GM18498 (cell line): Measurements from ENCODE around the gene PIK3CD.
A peak's percentile ranks its signal among the peaks of the same experiment; 100 is the strongest.
"Not testable (repeated sequence)": the region's sequence is repeated elsewhere in the genome, so short reads cannot be mapped to it uniquely, and the experiment has no call there.

Source experiments
- ATAC-seq: cut with Tn5 transposase; IDR thresholded peaks from one replicate; pipeline ENCODE4 v1.9.1; 2021; ENCODE audit warnings: mild to moderate bottlenecking, moderate library complexity; ENCODE audit not compliant: unreplicated experiment

Gene PIK3CD

GRCh38 chr1:9687874-9688582 lies 36.5 kb downstream of the PIK3CD start:
- no peak for ATAC-seq

- peak; percentile 6 for ATAC-seq
Observed at GRCh38 chr1:9688599-9688998, 37.1 kb downstream of the PIK3CD start.

- peak; percentile 67 for ATAC-seq
Observed at GRCh38 chr1:9689011-9689706, 37.6 kb downstream of the PIK3CD start.

GRCh38 chr1:9689971-9690381 lies 38.4 kb downstream of the PIK3CD start:
- no peak for ATAC-seq

GRCh38 chr1:9690440-9691107 lies 39.0 kb downstream of the PIK3CD start:
- ATAC-seq: no peak

GRCh38 chr1:9691108-9691445 lies 39.5 kb downstream of the PIK3CD start:
- no peak for ATAC-seq

GRCh38 chr1:9691691-9692090 lies 40.2 kb downstream of the PIK3CD start:
- no peak for ATAC-seq

GRCh38 chr1:9696793-9697192 lies 45.3 kb downstream of the PIK3CD start:
- ATAC-seq: no peak

GRCh38 chr1:9699361-9699760 lies 47.8 kb downstream of the PIK3CD start:
- ATAC-seq: no peak

- ATAC-seq: no peak
Observed at GRCh38 chr1:9700340-9700739, 48.8 kb downstream of the PIK3CD start.

GRCh38 chr1:9701665-9702064 lies 50.1 kb downstream of the PIK3CD start:
- no peak for ATAC-seq

- ATAC-seq: no peak
Observed at GRCh38 chr1:9703165-9703509, 51.6 kb downstream of the PIK3CD start.

GRCh38 chr1:9703681-9704080 lies 52.1 kb downstream of the PIK3CD start:
- no peak for ATAC-seq

GRCh38 chr1:9705337-9706093 lies 54.0 kb downstream of the PIK3CD start:
- no peak for ATAC-seq

- no peak for ATAC-seq
Observed at GRCh38 chr1:9706178-9706577, 54.6 kb downstream of the PIK3CD start.

GRCh38 chr1:9710037-9710436 lies 58.5 kb downstream of the PIK3CD start:
- no peak for ATAC-seq

- ATAC-seq: no peak
Observed at GRCh38 chr1:9711466-9712020, 60.0 kb downstream of the PIK3CD start.

- not testable (repeated sequence) for ATAC-seq
Observed at GRCh38 chr1:9712767-9713166, 61.2 kb downstream of the PIK3CD start.

- ATAC-seq: no peak
Observed at GRCh38 chr1:9714257-9714718, 62.8 kb downstream of the PIK3CD start.

GRCh38 chr1:9715536-9716226 lies 64.2 kb downstream of the PIK3CD start:
- no peak for ATAC-seq
